Body of pancreas (tissue), 4 donors: ENCODE data around the gene RCE1. TPM values are rescaled to one million over a fixed set of nuclear protein-coding genes. Genes with fewer than 3 reads are reported as not detected.
A peak's percentile ranks its signal among the peaks of the same experiment; 100 is the strongest.

ENCODE experiments used
- ATAC-seq: fragments of 150-250 bp; one replicate; pipeline ENCODE4 v1.9.1; 2016
- DNase-seq, 4 donors: peaks; one replicate each; pipeline ENCODE4 v3.0.0-alpha.2; 2019
- H3K27ac ChIP-seq, 4 donors: fragments of 200-600 bp; sonication (generic); 1 replicate in 3 of 4; 2 replicates in 1 of 4; pipeline versions ENCODE4 v1.5.1 to v1.6.1; 2016 to 2019; ENCODE audit warnings: mild to moderate bottlenecking in 1 of 4, mixed read lengths in 1 of 4, moderate library complexity in 1 of 4
- H3K27me3 ChIP-seq, 2 donors: fragments of 200-600 bp; sonication (generic); one replicate each; pipeline ENCODE4 v1.6.0; 2016; ENCODE audit warnings: mild to moderate bottlenecking in 1 of 2
- H3K36me3 ChIP-seq, 2 donors: fragments of 200-600 bp; sonication (generic); replicated peaks in 1 of 2; 2 replicates each; pipeline ENCODE4 v1.5.1; 2016; ENCODE audit warnings: low read depth in 2 of 2; ENCODE audit not compliant: insufficient read depth in 1 of 2
- H3K4me1 ChIP-seq: fragments of 200-600 bp; sonication (generic); one replicate; pipeline ENCODE4 v1.6.0; 2016
- H3K4me3 ChIP-seq, 2 donors: fragments of 200-600 bp; sonication (generic); 1 replicate in 1 of 2; 2 replicates in 1 of 2; pipeline ENCODE4 v1.5.1; 2016 to 2019
- H3K9me3 ChIP-seq, 3 donors: fragments of 200-600 bp; sonication (generic); 1 replicate in 2 of 3; 2 replicates in 1 of 3; pipeline ENCODE4 v1.5.1; 2016
- CTCF ChIP-seq, 7 experiments: fragments of 450-650 bp in 4 of 7; fragments of 200-600 bp in 3 of 7; sonication (generic) in 3 of 7; IDR thresholded peaks; one replicate each; pipeline ENCODE4 v1.5.1; 2016 to 2019; ENCODE audit warnings: antibody characterized with exemption in 7 of 7
- POLR2A ChIP-seq, 3 donors: fragments of 450-650 bp; IDR thresholded peaks; one replicate each; pipeline ENCODE4 v1.6.1; 2016; ENCODE audit warnings: antibody characterized with exemption in 3 of 3, mild to moderate bottlenecking in 2 of 3
- WGBS, 2 donors: methylation state at CpG; one replicate each; pipeline ENCODE4 v1.1.5; 2017; 5-methylcytosine and 5-hydroxymethylcytosine counted together
- intact Hi-C: fragments of 100-400 bp; cut with DNase I; formaldehyde crosslinking; loops from one replicate; pipeline ENCODE4 v1.15.1; 2023
- total RNA-seq, 2 donors: library from RNA; depleted of rRNA; stranded (reverse); fragments of >200 nt; gene quantifications; one replicate each; pipeline ENCODE4 v1.1.0, GENCODE V29; 2016

Gene RCE1
- total RNA-seq, 2 donors from 2014 or later, result 14.3 to 18.8 TPM

- intact Hi-C loops, result no loop called here
- Histone ChIP-seq H3K27me3 (no peaks in the 10 kb centered on the region), H3K4me3 (peak overlapping the region; percentile 30 to 55), H3K4me1 (peaks cover 9% of the 10 kb centered on the region), H3K36me3 (no peaks in the 10 kb centered on the region), H3K27ac (peak overlapping the region; percentile 35 to 88 (median 80)), H3K9me3 (no peaks in the 10 kb centered on the region)
- peak; percentile 93 to 95 (median 94) for DNase-seq
- peak; percentile 60 to 92 (median 88) for TF ChIP-seq POLR2A (IDR thresholded peaks at IDR 0.05)
- TF ChIP-seq CTCF (IDR thresholded peaks at IDR 0.05), result no peak
- peak; percentile 93 for ATAC-seq
- WGBS, 2 donors, result 3 to 30% methylated on average over 4 to 50 of the region's 51 CpGs
Observed at GRCh38 chr11:66855574-66856495, 12.6 kb downstream of the RCE1 start.

- ATAC-seq (peak; percentile 54), DNase-seq (no peak)
- TF ChIP-seq CTCF (IDR thresholded peaks at IDR 0.05), result no peak
- TF ChIP-seq POLR2A (IDR thresholded peaks at IDR 0.05), result no peak
- no peaks in the 10 kb centered on the region for H3K27me3 ChIP-seq
- H3K4me3 ChIP-seq, result peak within 1 kb of the TSS; percentile 30 to 55
- intact Hi-C loops, result no loop called here
- WGBS, 2 donors, result 1% methylated on average over 80 of the region's 103 CpGs; no CpG with 5 or more reads in 1 of the 2 donors
- H3K36me3 ChIP-seq, result no peaks in the 10 kb centered on the region
- peaks cover 9% of the 10 kb centered on the region for H3K4me1 ChIP-seq
- H3K27ac ChIP-seq, result peak within 1 kb of the TSS; percentile 35 to 88 (median 80)
- no peaks in the 10 kb centered on the region for H3K9me3 ChIP-seq
Observed at GRCh38 chr11:66856496-66857233, 13.4 kb downstream of the RCE1 start, which contains the start of gene LRFN4. Gene LRFN4, plus strand, starts transcription at chr11:66857064. Its CDS starts 681 bp downstream, at chr11:66857745.

GRCh38 chr11:66857234-66857926 lies 14.1 kb downstream of the RCE1 start:
- Histone ChIP-seq H3K27ac (no peak overlapping the region), H3K27me3 (no peaks in the 10 kb centered on the region), H3K9me3 (no peaks in the 10 kb centered on the region), H3K4me1 (peaks cover 9% of the 10 kb centered on the region), H3K4me3 (no peak overlapping the region), H3K36me3 (no peaks in the 10 kb centered on the region)
- no peak for DNase-seq
- ATAC-seq, result no peak
- WGBS, 2 donors, result 40 to 88% methylated on average over 7 to 35 of the region's 47 CpGs
- TF ChIP-seq POLR2A (IDR thresholded peaks at IDR 0.05), result no peak
- TF ChIP-seq CTCF (IDR thresholded peaks at IDR 0.05), result no peak
- intact Hi-C loops, result no loop called here

GRCh38 chr11:66857927-66858185 lies 14.6 kb downstream of the RCE1 start:
- no peak for DNase-seq
- H3K9me3 ChIP-seq, result no peaks in the 10 kb centered on the region
- intact Hi-C loops, result no loop called here
- TF ChIP-seq CTCF (IDR thresholded peaks at IDR 0.05), result no peak
- no peak for TF ChIP-seq POLR2A (IDR thresholded peaks at IDR 0.05)
- H3K36me3 ChIP-seq, result no peaks in the 10 kb centered on the region
- H3K4me1 ChIP-seq, result peaks cover 9% of the 10 kb centered on the region
- no peak for ATAC-seq
- no peak overlapping the region for H3K4me3 ChIP-seq
- WGBS, 2 donors, result 97 to 98% methylated on average over 11 to 19 of the region's 19 CpGs
- H3K27me3 ChIP-seq, result no peaks in the 10 kb centered on the region
- no peak overlapping the region for H3K27ac ChIP-seq
